DMS153 treated with DMSO at 0.1 percent for 48 hours (cell line): ENCODE data around the gene SLC36A3.
"Not testable (repeated sequence)": the region's sequence is repeated elsewhere in the genome, so short reads cannot be mapped to it uniquely, and the experiment has no call there.

Source experiments
- DNase-seq: peaks from one replicate; lab custom pipeline; 2025; ENCODE audit not compliant: unreplicated experiment; lab: John Stamatoyannopoulos, UW

SLC36A3 gene

GRCh38 chr5:151309266-151309665 is 5.7 kb upstream of the SLC36A3 start:
- DNase-seq, result not testable (repeated sequence)

- DNase-seq, result no peak
Observed at GRCh38 chr5:151298063-151298855, 5.3 kb downstream of the SLC36A3 start.

GRCh38 chr5:151296974-151297373 is 6.6 kb downstream of the SLC36A3 start:
- no peak for DNase-seq

GRCh38 chr5:151296478-151296830 is 7.1 kb downstream of the SLC36A3 start:
- DNase-seq, result no peak

- DNase-seq, result no peak
Observed at GRCh38 chr5:151295791-151296477, 7.6 kb downstream of the SLC36A3 start.

GRCh38 chr5:151295138-151295537 is 8.4 kb downstream of the SLC36A3 start:
- DNase-seq, result no peak

GRCh38 chr5:151293624-151294023 is 9.9 kb downstream of the SLC36A3 start:
- no peak for DNase-seq

- no peak for DNase-seq
Observed at GRCh38 chr5:151288180-151288579, 15.4 kb downstream of the SLC36A3 start.

- no peak for DNase-seq
Observed at GRCh38 chr5:151286246-151286645, 17.3 kb downstream of the SLC36A3 start.

GRCh38 chr5:151285683-151286082 is 17.9 kb downstream of the SLC36A3 start:
- DNase-seq, result no peak

GRCh38 chr5:151284392-151284967 is 19.1 kb downstream of the SLC36A3 start:
- DNase-seq, result no peak

- no peak for DNase-seq
Observed at GRCh38 chr5:151283120-151283825, 20.3 kb downstream of the SLC36A3 start.

- DNase-seq, result no peak
Observed at GRCh38 chr5:151281001-151281639, 22.4 kb downstream of the SLC36A3 start.

- no peak for DNase-seq
Observed at GRCh38 chr5:151280443-151280842, 23.1 kb downstream of the SLC36A3 start.

GRCh38 chr5:151278845-151279244 is 24.7 kb downstream of the SLC36A3 start:
- DNase-seq, result no peak

GRCh38 chr5:151275803-151276202 is 27.8 kb downstream of the SLC36A3 start:
- no peak for DNase-seq

GRCh38 chr5:151274666-151275065 is 28.9 kb downstream of the SLC36A3 start:
- DNase-seq, result no peak

- no peak for DNase-seq
Observed at GRCh38 chr5:151271336-151271735, 32.2 kb downstream of the SLC36A3 start.

GRCh38 chr5:151270599-151270998 is 33.0 kb downstream of the SLC36A3 start:
- DNase-seq, result no peak

- no peak for DNase-seq
Observed at GRCh38 chr5:151267491-151268260, 35.9 kb downstream of the SLC36A3 start.
